Lower lobe of right lung (tissue), 2 donors: Measurements from ENCODE around the gene RAD52. TPM values are rescaled to one million over a fixed set of nuclear protein-coding genes. Genes with fewer than 3 reads are reported as not detected.

Experiments used
- ATAC-seq, 2 donors: fragments of 200-7000 bp; cut with Tn5 transposase; one replicate each; pipeline ENCODE4 v1.9.1; 2020 to 2022; ENCODE audit warnings: mild to moderate bottlenecking in 2 of 2, moderate library complexity in 2 of 2
- DNase-seq: peaks from one replicate; pipeline ENCODE4 v3.0.0-alpha.2; 2020
- H3K27ac ChIP-seq: fragments of 200-600 bp; one replicate; pipeline ENCODE4 v1.8.0; 2022
- H3K27me3 ChIP-seq: fragments of 200-600 bp; one replicate; pipeline ENCODE4 v1.8.0; 2022; ENCODE audit warnings: low read depth
- H3K36me3 ChIP-seq: fragments of 200-600 bp; one replicate; pipeline ENCODE4 v1.8.0; 2022; ENCODE audit warnings: mild to moderate bottlenecking
- H3K4me1 ChIP-seq: fragments of 200-600 bp; one replicate; pipeline ENCODE4 v1.8.0; 2022
- H3K4me3 ChIP-seq: fragments of 200-600 bp; one replicate; pipeline ENCODE4 v1.8.0; 2022; ENCODE audit warnings: mild to moderate bottlenecking
- H3K9me3 ChIP-seq: fragments of 200-600 bp; one replicate; pipeline ENCODE4 v1.8.0; 2022
- CTCF ChIP-seq: fragments of 200-600 bp; IDR thresholded peaks from one replicate; pipeline ENCODE4 v1.8.0; 2022; ENCODE audit warnings: antibody characterized with exemption, mild to moderate bottlenecking
- intact Hi-C: fragments of 100-400 bp; cut with DNase I; formaldehyde crosslinking; loops from one replicate; pipeline ENCODE4 v1.11.0; 2022
- total RNA-seq: library from RNA; stranded (reverse); fragmentation: NEBNext Ultra II Directional; extraction: Animal tissue kit (Norgen Biotek cat#: 25700); gene quantifications from one replicate; pipeline ENCODE4 v1.2.1, GENCODE V29; 2021
- donor health status: DM: no; HTN: yes; CAD: no; lungs with severe emphysema.

The RAD52 gene
- total RNA-seq, 1 donor from 2014 or later, result 12.2 TPM

GRCh38 chr12:884746-885414 lies 64.6 kb downstream of the RAD52 start:
- DNase-seq, result no peak
- intact Hi-C loops, result no loop called here

GRCh38 chr12:880656-881055 lies 68.8 kb downstream of the RAD52 start:
- H3K27ac ChIP-seq, result no peak overlapping the region
- TF ChIP-seq CTCF, result no peak
- no peaks in the 10 kb centered on the region for H3K27me3 ChIP-seq
- ATAC-seq (no peak), DNase-seq (no peak)
- H3K9me3 ChIP-seq, result no peaks in the 10 kb centered on the region
- H3K36me3 ChIP-seq, result peaks cover 86% of the 10 kb centered on the region
- no peaks in the 10 kb centered on the region for H3K4me1 ChIP-seq
- H3K4me3 ChIP-seq, result no peak overlapping the region
- intact Hi-C loops, result no loop called here

More at GRCh38 chr12:884746-885414, 64.6 kb downstream of the RAD52 start:
- no peak overlapping the region for H3K4me3 ChIP-seq
- H3K27me3 ChIP-seq, result no peaks in the 10 kb centered on the region
- no peak for ATAC-seq
- H3K36me3 ChIP-seq, result peaks cover 100% of the 10 kb centered on the region
- no peaks in the 10 kb centered on the region for H3K4me1 ChIP-seq
- H3K27ac ChIP-seq, result no peak overlapping the region
- H3K9me3 ChIP-seq, result no peaks in the 10 kb centered on the region
- no peak for TF ChIP-seq CTCF

- no peak for DNase-seq
- TF ChIP-seq CTCF, result no peak
- H3K36me3 ChIP-seq, result peaks cover 86% of the 10 kb centered on the region
- H3K4me3 ChIP-seq, result no peak overlapping the region
- no peaks in the 10 kb centered on the region for H3K9me3 ChIP-seq
- intact Hi-C loops, result no loop called here
- no peaks in the 10 kb centered on the region for H3K27me3 ChIP-seq
- H3K4me1 ChIP-seq, result no peaks in the 10 kb centered on the region
- H3K27ac ChIP-seq, result no peak overlapping the region
- ATAC-seq, result no peak
Measured at GRCh38 chr12:879641-880040, 69.9 kb downstream of the RAD52 start.

- Histone ChIP-seq H3K4me3 (no peak overlapping the region), H3K27ac (no peak overlapping the region), H3K4me1 (no peaks in the 10 kb centered on the region), H3K9me3 (no peaks in the 10 kb centered on the region), H3K27me3 (no peaks in the 10 kb centered on the region), H3K36me3 (peaks cover 86% of the 10 kb centered on the region)
- intact Hi-C loops, result no loop called here
- no peak for TF ChIP-seq CTCF
- DNase-seq, result no peak
- ATAC-seq, result no peak
Measured at GRCh38 chr12:873954-874353, 75.5 kb downstream of the RAD52 start.

GRCh38 chr12:870378-870777 lies 79.1 kb downstream of the RAD52 start:
- intact Hi-C loops, result no loop called here
- Histone ChIP-seq H3K36me3 (peaks cover 100% of the 10 kb centered on the region), H3K4me1 (no peaks in the 10 kb centered on the region), H3K27me3 (no peaks in the 10 kb centered on the region), H3K27ac (no peak overlapping the region), H3K9me3 (no peaks in the 10 kb centered on the region), H3K4me3 (no peak overlapping the region)
- no peak for TF ChIP-seq CTCF
- DNase-seq (no peak), ATAC-seq (no peak)
